Esophagus (tissue), 2 donors: Measurements from ENCODE around the gene SCRN1. TPM values are rescaled to one million over a fixed set of nuclear protein-coding genes. Genes with fewer than 3 reads are reported as not detected.

Source experiments
- H3K27ac ChIP-seq, 2 donors: one replicate each; pipeline ENCODE4 v1.5.1; 2013; ENCODE audit warnings: low read depth in 2 of 2, mild to moderate bottlenecking in 2 of 2, inconsistent platforms in 1 of 2, low read length in 1 of 2, moderate library complexity in 1 of 2
- H3K27me3 ChIP-seq, 2 donors: one replicate each; pipeline ENCODE4 v1.6.1; 2013; ENCODE audit warnings: low read length in 2 of 2, control low read depth in 1 of 2, mild to moderate bottlenecking in 1 of 2; ENCODE audit not compliant: insufficient read depth in 2 of 2, control insufficient read depth in 1 of 2
- H3K36me3 ChIP-seq, 2 donors: one replicate each; pipeline ENCODE4 v1.6.1; 2013; ENCODE audit warnings: low read length in 1 of 2; ENCODE audit not compliant: control insufficient read depth in 2 of 2, insufficient read depth in 2 of 2
- H3K4me1 ChIP-seq, 2 donors: one replicate each; pipeline ENCODE4 v1.6.1; 2013; ENCODE audit warnings: low read length in 1 of 2; ENCODE audit not compliant: control insufficient read depth in 2 of 2, insufficient read depth in 2 of 2
- H3K4me3 ChIP-seq, 2 donors: one replicate each; pipeline ENCODE4 v1.5.1; 2013; ENCODE audit warnings: low read length in 2 of 2, mild to moderate bottlenecking in 2 of 2, low read depth in 1 of 2, moderate library complexity in 1 of 2
- H3K9me3 ChIP-seq, 2 donors: one replicate each; pipeline ENCODE4 v1.6.1; 2013; ENCODE audit warnings: mild to moderate bottlenecking in 2 of 2, low read depth in 1 of 2, low read length in 1 of 2, moderate library complexity in 1 of 2; ENCODE audit not compliant: control insufficient read depth in 2 of 2, insufficient read depth in 1 of 2
- WGBS, 2 donors: extraction: QIAGEN DNeasy Blood & Tissue Kit; methylation state at CpG; one replicate each; pipeline ENCODE4 v1.1.7; 2013; 5-methylcytosine and 5-hydroxymethylcytosine counted together
- polyA plus RNA-seq, 2 donors: library from polyadenylated mRNA; stranded (reverse); fragments of 200-250 nt; gene quantifications; one replicate each; pipeline ENCODE4 v1.2.3, GENCODE V29; 2013
- donor health status: healthy with polysubstance abuse.
- donor health status: Bipolar disorder and iron deficiency.

Gene SCRN1
- polyA plus RNA-seq, 2 donors, result 3.0 to 8.2 TPM

DNA sequence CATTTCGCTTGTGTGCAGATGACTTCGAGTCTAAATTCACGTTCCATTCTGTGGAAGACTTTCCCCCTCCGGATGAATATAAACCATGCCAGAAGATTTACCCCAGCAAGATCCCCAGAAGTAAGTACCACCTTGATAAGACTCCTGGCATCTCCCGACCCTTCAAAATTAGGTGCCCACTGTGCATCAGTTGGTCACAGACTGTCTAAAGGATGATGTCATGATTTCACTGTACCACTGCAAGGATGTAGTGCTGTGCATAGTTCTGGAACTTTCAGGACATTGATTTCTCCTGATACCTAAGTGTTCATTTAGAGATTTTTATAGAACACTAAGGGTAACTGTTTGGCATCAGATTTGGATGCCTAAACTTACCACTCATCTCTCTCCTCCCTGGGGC lies 100.3 kb downstream of the SCRN1 start:
- WGBS, 2 donors, result 92 to 95% methylated on average over 5 of the region's 5 CpGs

DNA sequence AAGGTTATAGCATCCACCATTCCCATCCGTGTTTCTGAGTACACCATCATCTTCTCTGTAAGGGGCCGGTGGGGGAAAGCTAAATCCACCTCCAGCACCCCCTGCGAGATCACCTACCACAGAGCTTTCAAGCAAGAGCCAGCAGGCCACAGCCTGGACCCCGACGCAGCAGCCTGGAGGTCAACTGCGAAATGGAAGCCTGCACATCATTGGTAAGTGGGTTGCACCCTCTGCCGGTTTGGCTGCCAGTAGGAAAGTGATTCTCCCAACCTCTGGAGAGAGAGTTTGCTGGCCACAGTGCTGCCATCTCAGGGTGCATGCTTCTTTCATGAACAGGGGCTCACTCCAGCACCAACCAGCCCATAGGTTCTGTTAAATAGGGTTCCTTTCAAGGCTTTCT lies 101.6 kb downstream of the SCRN1 start:
- Histone ChIP-seq H3K9me3 (no peaks in the 10 kb centered on the region), H3K27ac (no peak overlapping the region), H3K36me3 (no peaks in the 10 kb centered on the region), H3K4me1 (peaks cover 3 to 5% of the 10 kb centered on the region in 2 donors), H3K27me3 (no peaks in the 10 kb centered on the region), H3K4me3 (no peak overlapping the region)
- 88 to 89% methylated on average over 7 of the region's 7 CpGs for WGBS, 2 donors

More for the DNA sequence above, 100.3 kb downstream of the SCRN1 start:
- Histone ChIP-seq H3K27ac (no peak overlapping the region), H3K4me1 (no peaks in the 10 kb centered on the region), H3K36me3 (no peaks in the 10 kb centered on the region), H3K27me3 (no peaks in the 10 kb centered on the region), H3K4me3 (no peak overlapping the region), H3K9me3 (no peaks in the 10 kb centered on the region)

DNA sequence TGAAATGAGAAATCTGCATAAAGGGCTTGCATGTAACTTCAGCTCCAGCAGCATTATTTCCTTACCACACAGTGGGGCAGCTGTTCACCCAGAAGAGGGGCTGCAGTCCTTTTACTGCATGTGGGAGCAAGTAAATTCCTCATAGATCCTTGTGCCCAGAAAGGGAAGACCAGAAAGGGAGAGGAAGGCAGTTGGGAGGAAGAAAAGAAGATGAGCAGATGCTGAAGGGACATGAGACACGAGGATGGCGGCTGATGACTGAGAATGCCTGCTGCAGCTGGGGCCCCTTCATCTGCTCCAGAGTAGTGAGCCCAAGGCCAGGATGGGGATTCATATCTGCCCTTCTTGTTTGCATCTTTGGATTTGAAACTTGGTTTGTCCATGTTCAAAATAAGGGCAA lies 102.8 kb downstream of the SCRN1 start:
- Histone ChIP-seq H3K27me3 (no peaks in the 10 kb centered on the region), H3K36me3 (no peaks in the 10 kb centered on the region), H3K27ac (no peak overlapping the region), H3K9me3 (no peaks in the 10 kb centered on the region), H3K4me3 (no peak overlapping the region), H3K4me1 (peaks cover 3 to 5% of the 10 kb centered on the region in 2 donors)
- 94 to 96% methylated on average over 2 of the region's 2 CpGs for WGBS, 2 donors

DNA sequence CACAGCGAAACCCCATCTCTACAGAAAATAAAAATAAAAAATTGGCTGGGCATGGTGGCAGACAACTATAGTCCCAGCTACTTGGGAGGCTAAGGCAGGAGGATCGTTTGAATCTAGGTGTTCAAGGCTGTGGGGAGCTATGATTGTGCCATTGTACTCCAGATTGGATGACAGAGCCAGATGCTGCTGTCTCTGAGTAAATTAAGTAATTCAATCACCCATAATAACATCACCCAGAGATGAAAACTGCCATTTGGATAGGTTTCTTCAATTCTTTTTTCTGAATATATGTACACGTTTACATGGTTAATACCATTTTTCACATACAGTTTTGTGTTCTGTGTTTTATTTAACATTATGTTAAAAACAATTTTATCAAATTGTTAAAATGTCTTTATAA lies 104.0 kb downstream of the SCRN1 start:
- H3K4me3 ChIP-seq, result no peak overlapping the region
- H3K27ac ChIP-seq, result no peak overlapping the region
- H3K4me1 ChIP-seq, result peaks cover 3 to 5% of the 10 kb centered on the region in 2 donors
- no peaks in the 10 kb centered on the region for H3K27me3 ChIP-seq
- H3K9me3 ChIP-seq, result no peaks in the 10 kb centered on the region
- no peaks in the 10 kb centered on the region for H3K36me3 ChIP-seq
- WGBS, 2 donors, result 84 to 95% methylated on average over 3 of the region's 3 CpGs

DNA sequence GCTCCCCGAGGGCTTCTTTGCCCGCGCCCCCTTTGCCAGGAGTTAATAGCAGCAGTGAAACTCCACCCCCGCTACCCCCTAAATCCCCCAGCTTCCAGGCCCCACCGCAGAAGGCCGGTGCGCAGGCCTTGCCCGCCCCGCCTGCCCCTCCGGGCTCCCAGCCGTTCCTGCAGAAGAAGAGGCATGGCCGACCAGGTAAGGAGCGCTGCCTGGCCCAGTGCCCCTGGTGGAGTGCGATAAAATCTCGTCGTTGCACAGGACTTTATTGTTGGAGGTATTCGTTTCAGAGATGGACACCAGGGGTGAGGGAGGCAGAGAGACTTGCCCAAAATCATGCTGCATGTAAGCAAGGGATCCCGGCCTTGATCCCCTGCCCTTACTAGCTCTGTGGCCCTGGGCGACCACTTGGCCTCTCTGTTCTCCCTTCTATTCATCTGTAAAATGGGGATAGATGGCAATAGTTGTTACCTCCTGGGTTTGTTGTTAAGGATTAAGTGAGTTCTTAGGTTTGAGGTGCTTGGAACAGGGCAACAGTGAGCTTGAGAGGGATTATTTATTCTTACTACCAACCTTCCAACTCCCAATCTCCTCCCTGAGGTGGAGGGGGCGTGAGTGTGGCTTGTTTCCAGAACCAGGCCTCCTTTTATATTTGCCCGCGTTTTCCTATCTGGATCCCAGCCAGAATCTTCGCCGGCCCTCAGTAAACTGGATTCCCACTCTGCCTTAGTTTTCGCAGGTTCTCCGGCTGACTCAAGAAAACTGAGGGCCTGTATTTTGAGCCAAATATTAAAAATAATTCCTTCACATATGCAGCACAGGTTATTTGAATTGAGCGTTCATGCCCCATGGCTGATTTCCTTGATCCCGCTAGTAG lies 105.0 kb downstream of the SCRN1 start:
- H3K27ac ChIP-seq, result peak overlapping the region in 1 of 2 donors; percentile 23
- peak overlapping the region in 1 of 2 donors; percentile 13 for H3K4me3 ChIP-seq
- no peaks in the 10 kb centered on the region for H3K27me3 ChIP-seq
- H3K4me1 ChIP-seq, result peaks cover 3 to 5% of the 10 kb centered on the region in 2 donors
- H3K9me3 ChIP-seq, result no peaks in the 10 kb centered on the region
- no peaks in the 10 kb centered on the region for H3K36me3 ChIP-seq
- 26 to 35% methylated on average over 28 of the region's 28 CpGs for WGBS, 2 donors

DNA sequence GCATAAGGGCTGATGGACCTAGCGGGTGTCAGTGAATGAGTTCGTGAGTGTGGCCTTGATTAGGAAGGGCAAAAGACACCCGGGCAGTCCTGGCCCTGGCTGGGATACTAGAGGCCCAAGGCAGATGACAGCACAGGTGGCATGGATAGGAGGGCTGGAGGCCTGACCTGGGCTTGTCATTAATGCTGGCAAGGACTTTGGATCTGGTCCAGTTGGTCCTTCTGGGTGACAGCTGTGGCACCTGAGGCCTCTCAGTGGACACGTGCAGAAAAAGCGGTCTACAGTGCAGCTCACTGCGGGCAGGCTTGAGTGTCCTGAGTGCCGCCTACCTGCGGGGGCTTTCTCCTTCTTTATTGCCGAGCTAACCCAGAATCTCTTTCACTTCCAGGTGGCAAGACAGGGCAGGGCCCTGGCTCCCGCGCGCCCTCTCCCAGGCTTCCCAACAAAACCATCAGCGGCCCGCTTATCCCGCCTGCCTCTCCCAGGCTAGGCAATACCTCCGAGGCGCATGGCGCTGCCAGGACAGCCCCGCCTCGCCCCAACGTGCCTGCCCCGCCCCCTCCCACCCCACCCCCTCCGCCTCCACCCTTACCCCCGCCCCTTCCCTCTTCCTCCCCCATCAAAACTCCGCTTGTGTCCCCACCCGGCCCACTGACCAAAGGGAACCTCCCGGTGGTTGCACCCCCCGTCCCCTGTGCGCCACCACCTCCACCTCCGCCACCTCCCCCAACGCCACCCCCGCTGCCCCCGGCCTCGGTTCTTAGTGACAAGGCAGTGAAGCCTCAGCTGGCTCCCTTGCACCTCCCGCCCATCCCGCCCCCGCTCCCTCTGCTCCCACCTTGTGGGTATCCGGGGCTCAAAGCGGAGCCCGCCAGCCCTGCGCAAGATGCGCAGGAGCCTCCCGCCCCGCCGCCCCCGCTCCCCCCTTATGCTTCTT lies 105.9 kb downstream of the SCRN1 start:
- Histone ChIP-seq H3K36me3 (no peaks in the 10 kb centered on the region), H3K9me3 (no peaks in the 10 kb centered on the region), H3K27me3 (no peaks in the 10 kb centered on the region), H3K27ac (no peak overlapping the region), H3K4me3 (peak overlapping the region in 1 of 2 donors; percentile 13), H3K4me1 (peaks cover 3 to 5% of the 10 kb centered on the region in 2 donors)
- 18 to 34% methylated on average over 31 to 46 of the region's 46 CpGs for WGBS, 2 donors

DNA sequence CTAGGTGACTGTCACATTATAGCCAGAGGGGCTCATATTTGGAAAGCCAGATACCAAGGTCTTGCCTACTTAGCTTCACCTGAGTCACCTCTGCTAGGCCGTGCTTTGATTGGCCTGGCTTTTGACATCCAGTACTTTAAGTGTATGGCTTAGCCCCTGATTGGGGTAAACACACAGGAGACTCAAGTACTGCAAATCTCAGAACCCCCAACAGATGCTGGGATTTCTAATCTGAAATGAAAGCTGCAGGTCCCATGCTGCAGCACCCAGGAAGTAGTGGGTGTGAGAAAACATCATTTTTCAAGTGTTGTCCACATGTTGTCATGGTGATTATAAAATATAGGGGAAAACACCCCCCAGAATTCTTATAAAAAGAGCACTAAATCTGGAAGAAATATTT lies 107.1 kb downstream of the SCRN1 start:
- WGBS, 2 donors, result 94 to 95% methylated on average over 1 of the region's 1 CpG
- H3K4me1 ChIP-seq, result peaks cover 3 to 5% of the 10 kb centered on the region in 2 donors
- no peak overlapping the region for H3K27ac ChIP-seq
- H3K9me3 ChIP-seq, result no peaks in the 10 kb centered on the region
- H3K4me3 ChIP-seq, result no peak overlapping the region
- no peaks in the 10 kb centered on the region for H3K27me3 ChIP-seq
- no peaks in the 10 kb centered on the region for H3K36me3 ChIP-seq

DNA sequence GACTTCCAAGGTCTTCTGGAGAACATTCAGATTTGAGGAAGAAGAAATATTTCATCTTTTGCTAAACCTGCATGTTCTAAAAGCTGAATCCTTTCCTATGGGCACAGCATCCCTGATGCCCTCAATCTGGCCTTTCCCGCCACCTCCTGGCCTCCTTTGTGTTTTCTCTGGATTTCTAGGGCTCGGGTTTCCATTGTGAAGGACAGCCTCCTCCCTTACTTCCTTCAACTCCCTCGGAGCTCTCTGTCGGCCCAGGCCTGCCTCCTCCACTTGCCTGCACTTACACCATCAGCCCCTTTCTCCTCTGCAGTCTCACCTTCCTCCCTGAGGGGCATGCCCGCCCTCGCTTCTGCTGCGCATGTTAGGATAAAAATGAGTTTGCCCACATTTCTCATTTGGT lies 107.9 kb downstream of the SCRN1 start:
- no peaks in the 10 kb centered on the region for H3K27me3 ChIP-seq
- no peak overlapping the region for H3K27ac ChIP-seq
- no peaks in the 10 kb centered on the region for H3K9me3 ChIP-seq
- H3K4me1 ChIP-seq, result peaks cover 3 to 5% of the 10 kb centered on the region in 2 donors
- H3K36me3 ChIP-seq, result no peaks in the 10 kb centered on the region
- no peak overlapping the region for H3K4me3 ChIP-seq
- WGBS, 2 donors, result 80 to 84% methylated on average over 7 of the region's 7 CpGs

DNA sequence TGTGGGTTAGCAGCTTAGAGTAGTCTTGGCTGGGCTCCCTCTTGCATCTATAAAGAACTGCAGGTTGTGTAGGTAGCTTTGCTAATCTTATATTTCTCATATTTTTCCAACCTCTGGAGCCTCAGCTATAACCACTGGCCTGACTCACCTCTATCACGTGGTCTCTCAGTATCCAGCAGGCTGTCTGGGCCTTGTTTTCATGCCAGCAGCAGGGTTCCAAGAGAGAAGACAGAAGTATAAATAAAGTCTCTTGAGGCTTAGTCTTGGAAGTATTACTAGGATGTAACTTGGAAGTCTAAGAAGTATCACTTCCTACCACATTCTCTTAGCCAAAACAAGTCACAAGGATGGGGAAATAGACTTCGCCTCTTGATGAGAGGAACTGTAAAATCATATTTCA lies 110.0 kb downstream of the SCRN1 start:
- Histone ChIP-seq H3K9me3 (no peaks in the 10 kb centered on the region), H3K36me3 (no peaks in the 10 kb centered on the region), H3K4me3 (no peak overlapping the region), H3K27ac (no peak overlapping the region), H3K27me3 (no peaks in the 10 kb centered on the region), H3K4me1 (peaks cover 3 to 5% of the 10 kb centered on the region in 2 donors)
- WGBS, 2 donors, result 61 to 74% methylated on average over 2 of the region's 2 CpGs
